ENCODE results near the gene TNFRSF17.

DNA sequence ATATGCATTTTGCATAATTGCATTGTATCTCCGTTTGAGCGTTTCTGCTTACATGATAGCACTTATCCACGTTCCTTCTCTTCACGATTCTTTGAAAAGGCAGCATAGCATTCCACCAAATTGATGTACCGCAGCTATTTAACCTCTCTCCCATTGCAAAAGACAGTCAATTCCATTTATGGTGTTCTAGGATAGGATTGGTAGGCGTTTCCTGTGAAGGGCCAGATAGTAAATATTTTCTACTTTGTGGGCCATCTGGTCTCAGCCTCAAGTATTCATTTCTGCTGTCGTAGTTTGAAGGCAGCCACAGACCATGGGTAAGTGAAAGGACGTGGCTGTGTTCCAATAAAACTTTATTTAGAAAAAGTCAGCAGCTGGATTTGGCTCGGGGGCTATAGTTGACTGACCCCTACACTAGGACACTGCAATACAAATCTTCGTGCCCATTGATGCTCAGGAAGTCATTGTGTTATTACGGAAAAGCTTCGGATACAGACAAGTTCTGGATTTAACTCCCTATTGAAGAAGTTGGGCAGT is 21.6 kb downstream of the TNFRSF17 start:
- TF ChIP-seq, protein P1, sequence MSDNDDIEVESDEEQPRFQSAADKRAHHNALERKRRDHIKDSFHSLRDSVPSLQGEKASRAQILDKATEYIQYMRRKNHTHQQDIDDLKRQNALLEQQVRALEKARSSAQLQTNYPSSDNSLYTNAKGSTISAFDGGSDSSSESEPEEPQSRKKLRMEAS (IDR thresholded peaks at IDR 0.05; ENCODE audit: insufficient read depth, insufficient read length) = no peak
- TF ChIP-seq, protein P2, sequence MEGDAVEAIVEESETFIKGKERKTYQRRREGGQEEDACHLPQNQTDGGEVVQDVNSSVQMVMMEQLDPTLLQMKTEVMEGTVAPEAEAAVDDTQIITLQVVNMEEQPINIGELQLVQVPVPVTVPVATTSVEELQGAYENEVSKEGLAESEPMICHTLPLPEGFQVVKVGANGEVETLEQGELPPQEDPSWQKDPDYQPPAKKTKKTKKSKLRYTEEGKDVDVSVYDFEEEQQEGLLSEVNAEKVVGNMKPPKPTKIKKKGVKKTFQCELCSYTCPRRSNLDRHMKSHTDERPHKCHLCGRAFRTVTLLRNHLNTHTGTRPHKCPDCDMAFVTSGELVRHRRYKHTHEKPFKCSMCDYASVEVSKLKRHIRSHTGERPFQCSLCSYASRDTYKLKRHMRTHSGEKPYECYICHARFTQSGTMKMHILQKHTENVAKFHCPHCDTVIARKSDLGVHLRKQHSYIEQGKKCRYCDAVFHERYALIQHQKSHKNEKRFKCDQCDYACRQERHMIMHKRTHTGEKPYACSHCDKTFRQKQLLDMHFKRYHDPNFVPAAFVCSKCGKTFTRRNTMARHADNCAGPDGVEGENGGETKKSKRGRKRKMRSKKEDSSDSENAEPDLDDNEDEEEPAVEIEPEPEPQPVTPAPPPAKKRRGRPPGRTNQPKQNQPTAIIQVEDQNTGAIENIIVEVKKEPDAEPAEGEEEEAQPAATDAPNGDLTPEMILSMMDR (IDR thresholded peaks at IDR 0.05; ENCODE audit: extremely low read depth in 1 of 2, insufficient read depth in 1 of 2, low read depth in 1 of 2, low read length in 2 of 2) = no peak
- TF ChIP-seq MYC (IDR thresholded peaks at IDR 0.05; ENCODE audit: low read depth, low read length) (no peak), POLR2A (IDR thresholded peaks at IDR 0.05; ENCODE audit: low read depth, low read length) (no peak), EZH2 (IDR thresholded peaks at IDR 0.05; ENCODE audit: borderline replicate concordance, low read depth, low read length, severe bottlenecking) (no peak)
